ENCODE results near the gene DNAJC4.

- TF ChIP-seq POLR2A (IDR thresholded peaks at IDR 0.05) (peak; percentile 72), CTCF (IDR thresholded peaks at IDR 0.05) (no peak)
Observed at GRCh38 chr11:64237484-64237951, 7.2 kb downstream of the DNAJC4 start.
